ENCODE data around the gene SUFU.
"Not testable (repeated sequence)": the region's sequence is repeated elsewhere in the genome, so short reads cannot be mapped to it uniquely, and the experiment has no call there.

The SUFU gene

DNA sequence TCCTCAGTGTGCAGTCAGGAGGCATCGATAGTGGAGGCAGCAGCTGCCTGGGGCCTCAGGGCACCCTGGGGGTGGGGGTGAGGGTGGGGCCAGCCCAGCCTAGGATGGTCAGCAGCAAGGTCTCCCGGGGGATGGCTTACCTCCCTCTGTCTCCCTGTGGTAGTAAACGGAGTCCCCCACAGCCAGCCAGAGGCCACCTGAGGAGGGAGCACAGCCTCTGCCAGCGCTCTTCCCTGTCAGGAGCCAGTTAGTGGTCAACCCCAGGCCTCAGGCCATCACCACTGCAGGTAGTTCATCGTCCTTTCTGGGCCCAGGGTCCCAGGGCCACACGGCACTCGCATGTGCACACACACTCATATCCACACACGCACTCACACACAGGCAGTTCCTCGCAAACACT lies 23.4 kb upstream of the SUFU start:
- no peak for DNase-seq (ENCODE audit: low read depth in 2 of 2)

- no peak for DNase-seq (ENCODE audit: low read depth in 2 of 2)
Measured at GRCh38 chr10:102484021-102484420, 19.8 kb upstream of the SUFU start.

DNA sequence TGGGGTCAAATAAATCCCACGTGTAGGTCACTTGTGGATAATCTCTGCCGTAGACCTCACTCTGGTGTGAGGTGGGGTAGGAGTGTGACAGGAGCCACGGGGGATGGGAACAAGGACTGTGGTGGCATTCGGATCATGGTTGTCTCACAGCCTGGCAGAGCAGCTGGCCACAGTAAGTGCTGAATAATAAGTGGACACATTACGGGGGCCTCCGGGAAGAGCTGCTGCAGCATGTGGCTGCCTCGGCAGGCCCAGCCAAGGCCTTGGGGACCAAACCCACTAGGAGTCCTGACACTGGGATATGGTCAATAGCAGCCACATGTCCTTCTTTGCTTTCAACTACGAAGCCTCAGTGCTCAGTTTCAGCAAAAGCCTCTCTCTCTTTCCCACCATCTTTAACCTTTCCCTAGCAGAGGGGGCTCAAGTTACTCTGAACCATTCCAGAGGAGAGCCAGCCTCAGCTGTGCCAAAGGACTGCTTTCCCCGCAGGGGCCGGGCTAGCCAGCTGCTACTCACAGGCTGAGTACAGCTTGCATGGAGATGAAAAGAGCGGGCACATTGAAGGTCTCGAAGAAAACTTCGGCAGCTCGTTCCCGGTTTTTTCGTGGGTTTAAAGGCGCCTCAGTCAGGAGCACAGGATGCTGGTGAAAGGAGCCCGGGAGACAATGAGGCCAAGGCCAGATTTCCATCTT lies 18.5 kb upstream of the SUFU start:
- DNase-seq (ENCODE audit: low read depth in 2 of 2), result no peak

DNA sequence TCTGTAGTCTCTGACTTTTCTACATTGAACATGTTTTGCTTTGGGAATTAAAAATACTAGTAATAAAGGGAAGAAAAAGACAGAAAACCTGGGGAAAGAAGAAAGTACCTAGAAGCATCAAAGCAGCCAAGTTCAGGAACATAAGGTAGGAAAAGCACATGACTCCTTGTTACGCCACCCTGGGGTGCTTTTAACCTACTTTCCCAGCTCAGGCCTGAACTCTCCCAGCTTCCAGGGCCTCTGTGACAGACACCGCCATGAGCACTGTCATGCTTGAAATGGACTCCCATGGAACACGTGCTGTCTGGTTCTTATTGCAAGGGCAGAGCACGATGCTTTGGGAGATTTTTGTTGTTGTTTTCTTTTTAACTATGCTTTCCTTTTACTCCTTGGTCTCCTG lies 12.6 kb upstream of the SUFU start:
- no peak for DNase-seq (ENCODE audit: low read depth in 2 of 2)

- DNase-seq (ENCODE audit: low read depth in 2 of 2), result no peak
Measured at GRCh38 chr10:102492344-102492939, 11.3 kb upstream of the SUFU start.

DNA sequence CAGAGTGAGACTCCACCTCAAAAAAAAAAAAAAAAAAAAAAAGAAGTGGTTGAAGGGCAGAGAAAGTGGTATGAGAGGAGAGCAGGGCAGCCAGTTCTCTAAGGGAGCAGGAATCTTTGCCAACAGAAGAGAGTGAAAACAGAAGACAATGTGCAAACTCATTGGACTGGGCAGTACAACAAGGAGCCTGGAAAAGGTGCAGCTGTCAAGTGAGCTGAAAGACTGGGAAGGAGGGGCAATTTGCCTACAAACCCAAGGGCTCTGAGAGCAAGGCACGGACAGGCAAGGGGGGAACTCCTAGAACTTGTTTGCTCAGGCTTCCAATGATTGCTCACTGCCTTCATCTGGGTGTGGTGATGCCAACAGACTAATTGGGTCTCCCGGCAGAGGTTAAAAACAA lies 10.8 kb upstream of the SUFU start:
- no peak for DNase-seq (ENCODE audit: low read depth in 2 of 2)

GRCh38 chr10:102493771-102494170 lies 10.0 kb upstream of the SUFU start:
- DNase-seq (ENCODE audit: low read depth in 2 of 2), result no peak

DNA sequence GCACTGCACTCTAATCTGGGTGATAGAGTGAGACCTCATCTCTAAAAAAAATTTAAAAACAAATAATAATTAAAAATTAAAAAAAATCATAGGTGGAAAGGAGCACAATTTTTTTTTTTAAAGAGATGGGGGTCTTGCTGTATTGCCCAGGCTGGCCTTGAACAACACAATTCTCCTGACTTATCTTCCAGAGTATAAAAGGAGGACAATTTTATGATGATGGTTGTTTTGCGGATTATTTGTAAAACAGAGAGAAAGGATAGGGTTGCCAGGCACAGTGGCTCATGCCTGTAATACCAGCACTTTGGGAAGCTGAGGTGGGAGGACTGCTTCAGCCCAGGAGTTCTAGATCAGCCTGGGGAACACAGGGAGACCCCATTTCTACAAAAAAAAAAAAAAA lies 6.2 kb upstream of the SUFU start:
- no peak for DNase-seq (ENCODE audit: low read depth in 2 of 2)

- no peak for DNase-seq (ENCODE audit: low read depth in 2 of 2)
Measured at GRCh38 chr10:102499356-102499755, 4.4 kb upstream of the SUFU start.

GRCh38 chr10:102500686-102501085 lies 3.1 kb upstream of the SUFU start:
- DNase-seq (ENCODE audit: low read depth in 2 of 2), result not testable (repeated sequence)

DNA sequence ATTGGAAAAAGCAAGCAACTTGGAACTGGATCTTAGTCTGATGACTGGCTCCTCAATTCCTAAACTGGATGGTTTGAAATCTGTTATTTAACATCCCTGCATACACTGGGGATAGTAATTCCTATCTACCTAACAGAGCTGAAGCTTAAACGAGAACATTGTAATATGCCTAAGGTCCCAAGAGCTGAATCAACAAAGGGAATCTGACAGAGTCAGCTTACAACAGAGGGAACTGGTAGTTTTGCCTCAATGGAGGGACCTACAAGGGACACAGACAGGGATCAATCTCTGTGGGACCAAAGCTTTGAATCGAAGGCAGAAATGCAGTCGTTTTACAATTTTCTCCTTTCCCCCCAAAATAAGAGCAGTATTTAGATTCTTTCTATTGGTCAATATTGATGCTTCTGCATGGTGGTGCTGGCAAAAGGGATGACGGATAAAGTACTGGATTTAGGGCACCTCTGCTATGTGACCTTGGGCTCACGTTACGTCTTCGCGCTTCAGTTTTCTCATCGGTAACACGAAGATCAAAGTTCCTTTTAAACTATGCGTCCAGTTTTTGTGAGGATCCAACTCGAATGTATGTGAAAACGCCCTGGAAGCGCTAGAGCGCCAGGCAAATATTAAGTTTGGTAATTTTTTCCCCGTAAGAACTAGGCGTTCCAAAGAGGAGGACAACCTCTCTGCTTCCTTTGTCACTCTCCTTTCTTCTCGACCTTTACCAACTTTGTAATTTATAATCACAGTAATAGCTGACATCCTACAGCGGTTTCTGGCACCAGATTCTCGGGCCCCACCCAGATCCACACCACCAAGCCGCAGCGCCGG lies 2.4 kb upstream of the SUFU start:
- no peak for DNase-seq (ENCODE audit: low read depth in 2 of 2)

DNA sequence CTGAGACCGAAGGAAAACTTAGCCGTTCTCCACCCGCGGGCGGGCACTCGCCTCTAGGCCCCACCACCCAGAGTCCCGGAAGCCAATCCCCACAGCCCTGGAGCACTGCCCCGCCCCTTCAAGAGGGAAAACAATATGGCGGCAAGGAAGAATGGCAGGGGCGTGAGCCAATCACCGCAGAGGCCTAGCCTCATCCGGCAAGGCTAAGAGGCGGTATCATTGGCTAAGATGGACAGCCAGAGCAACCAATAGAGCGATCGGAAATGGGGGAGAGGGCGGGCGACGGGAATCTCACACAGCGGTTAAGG lies 1.8 kb upstream of the SUFU start:
- DNase-seq (ENCODE audit: low read depth in 2 of 2), result peak; percentile 97 to 98

- peak; percentile 89 to 90 for DNase-seq (ENCODE audit: low read depth in 2 of 2)
Measured at GRCh38 chr10:102502337-102503151, 1.2 kb upstream of the SUFU start, which contains the start of gene ACTR1A. TSS of gene ACTR1A (minus strand) at chr10:102502712. CDS start at chr10:102502647, 65 bp downstream.

GRCh38 chr10:102504179-102504975 lies 605 bp downstream of the SUFU start:
- no peak for DNase-seq (ENCODE audit: low read depth in 2 of 2)

- DNase-seq (ENCODE audit: low read depth in 2 of 2), result no peak
Measured at GRCh38 chr10:102504976-102505300, 1.2 kb downstream of the SUFU start.

DNA sequence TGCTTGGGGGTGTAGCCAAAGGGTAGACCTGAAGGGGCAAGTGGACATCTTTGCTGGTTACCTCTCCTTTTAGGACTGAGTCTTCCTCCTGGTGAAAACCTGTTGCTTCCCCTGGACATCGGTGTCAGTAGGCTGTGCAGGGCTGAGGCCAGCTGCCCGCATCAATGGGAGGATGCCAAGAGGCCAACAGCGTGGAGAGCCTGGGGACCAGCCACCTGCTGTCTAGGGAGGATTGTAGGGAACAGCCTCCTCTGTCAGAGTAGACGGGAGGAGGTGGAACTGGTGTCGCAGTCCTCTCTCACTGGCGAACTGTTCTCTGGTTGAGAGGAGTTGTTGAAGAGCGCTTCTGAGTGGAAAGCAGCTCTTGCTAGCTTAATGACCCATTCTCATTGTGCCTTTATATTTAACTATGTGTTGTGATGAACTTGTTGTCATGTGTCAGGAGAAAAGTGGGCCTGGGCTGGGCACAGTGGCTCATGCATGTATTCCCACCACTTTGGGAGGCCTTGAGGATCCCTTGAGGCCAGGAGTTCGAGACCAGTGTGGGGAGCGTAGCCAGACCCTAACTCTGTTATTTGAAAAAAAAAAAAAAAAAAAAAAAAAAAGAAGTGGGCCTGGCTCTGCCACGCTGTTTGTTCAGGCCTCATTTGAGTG lies 1.8 kb downstream of the SUFU start:
- no peak for DNase-seq (ENCODE audit: low read depth in 2 of 2)

DNA sequence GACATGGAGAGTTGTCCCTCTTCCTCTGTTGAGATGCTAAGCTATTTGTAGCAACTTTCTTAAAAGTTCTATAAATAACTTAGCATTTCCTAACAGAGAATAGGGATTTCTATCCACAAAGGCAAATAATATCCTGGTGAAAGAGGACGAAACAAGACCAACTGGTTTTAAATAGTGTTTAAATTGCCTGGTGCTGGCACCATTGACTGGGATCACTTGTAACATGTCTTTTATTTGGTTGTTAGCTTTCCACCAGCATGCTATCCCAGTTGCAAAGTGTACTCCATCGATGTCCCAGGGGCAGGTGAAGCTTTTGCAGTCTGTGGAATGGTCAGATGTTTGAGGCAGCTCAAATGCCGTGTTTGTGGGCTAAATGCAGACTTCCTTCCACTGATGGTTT lies 3.7 kb downstream of the SUFU start:
- no peak for DNase-seq (ENCODE audit: low read depth in 2 of 2)

DNA sequence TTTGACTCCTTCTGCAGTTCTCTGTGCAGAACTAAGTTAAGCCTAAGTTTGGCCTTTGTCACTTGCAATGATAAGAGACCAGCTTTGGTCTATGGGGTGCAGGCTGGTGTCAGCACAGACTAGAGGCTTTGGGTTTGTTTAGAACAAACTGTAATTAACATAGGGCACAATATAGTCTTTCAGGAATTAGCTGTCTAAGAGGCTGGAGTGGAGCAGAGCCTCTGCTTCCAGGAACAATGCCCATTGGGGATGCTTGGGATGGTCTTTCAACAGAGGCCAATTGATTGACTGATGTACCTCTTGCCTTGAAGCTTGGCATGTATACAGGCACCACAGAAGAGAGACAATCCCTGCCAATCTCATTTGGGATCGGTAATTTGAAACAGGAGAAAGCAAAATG lies 4.7 kb downstream of the SUFU start:
- no peak for DNase-seq (ENCODE audit: low read depth in 2 of 2)

- DNase-seq (ENCODE audit: low read depth in 2 of 2), result no peak
Measured at GRCh38 chr10:102509387-102509786, 5.6 kb downstream of the SUFU start.

DNA sequence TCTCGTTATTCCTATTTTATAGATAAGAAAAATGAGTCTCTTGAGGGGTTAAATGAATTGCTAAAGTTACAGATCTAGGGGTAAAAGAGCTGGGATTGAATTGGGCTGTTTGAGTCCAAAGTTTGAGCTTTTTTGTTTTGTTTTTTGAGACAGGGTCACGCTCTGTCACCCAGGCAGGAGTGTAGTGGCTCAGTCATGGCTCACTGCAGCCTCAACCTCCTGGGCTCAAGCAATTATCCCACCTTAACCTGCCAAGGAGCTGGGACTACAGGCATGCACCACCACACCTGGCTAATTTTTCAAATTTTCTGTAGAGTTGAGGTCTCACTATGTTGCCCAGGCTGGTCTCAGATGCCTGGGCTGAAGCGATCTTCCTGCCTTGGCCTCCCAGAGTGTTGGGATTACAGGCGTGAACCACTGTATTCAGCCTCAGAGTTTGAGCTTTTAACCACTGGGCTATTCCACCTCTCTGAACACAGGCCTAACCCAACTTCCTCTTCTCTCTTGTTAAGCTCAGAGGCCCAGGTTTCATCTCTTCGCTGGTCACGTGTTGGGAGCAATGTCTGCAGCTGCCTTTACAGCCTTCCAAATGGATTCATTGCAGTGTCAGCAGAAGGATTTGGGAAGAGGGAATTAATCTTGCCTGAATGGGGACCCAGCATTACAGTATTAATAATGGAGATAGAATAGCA lies 8.0 kb downstream of the SUFU start:
- DNase-seq (ENCODE audit: low read depth in 2 of 2), result no peak

Data from stimulated activated CD8-positive, alpha-beta memory T cell treated with anti-CD3 and anti-CD28 coated beads, Interleukin-15, amount 100 ng/mL, for 48 hours (primary cell).